Measurements from ENCODE around the gene ITGB3BP.
"Not testable (repeated sequence)": the region's sequence is repeated elsewhere in the genome, so short reads cannot be mapped to it uniquely, and the experiment has no call there.

Gene ITGB3BP

GRCh38 chr1:63501256-63501655 lies 21.8 kb downstream of the ITGB3BP start:
- no peak for DNase-seq

DNA sequence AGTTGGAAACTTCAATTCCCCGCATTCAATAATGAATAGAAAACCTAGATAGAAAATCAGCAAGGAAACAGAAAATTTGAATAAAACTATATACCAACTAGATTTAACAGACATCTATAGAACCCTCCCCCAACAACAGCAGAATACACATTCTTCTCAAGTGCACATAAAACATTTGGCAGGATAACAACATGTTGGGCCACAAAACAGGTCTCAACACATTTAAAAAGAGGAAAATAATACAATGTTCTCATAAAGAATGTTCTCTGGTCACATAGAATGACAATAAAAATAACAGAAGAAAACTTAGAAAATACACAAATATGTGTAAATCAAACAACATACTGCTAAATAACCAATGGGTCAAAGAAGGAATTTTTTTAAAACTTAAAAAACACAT lies 24.9 kb downstream of the ITGB3BP start:
- no peak for DNase-seq

DNA sequence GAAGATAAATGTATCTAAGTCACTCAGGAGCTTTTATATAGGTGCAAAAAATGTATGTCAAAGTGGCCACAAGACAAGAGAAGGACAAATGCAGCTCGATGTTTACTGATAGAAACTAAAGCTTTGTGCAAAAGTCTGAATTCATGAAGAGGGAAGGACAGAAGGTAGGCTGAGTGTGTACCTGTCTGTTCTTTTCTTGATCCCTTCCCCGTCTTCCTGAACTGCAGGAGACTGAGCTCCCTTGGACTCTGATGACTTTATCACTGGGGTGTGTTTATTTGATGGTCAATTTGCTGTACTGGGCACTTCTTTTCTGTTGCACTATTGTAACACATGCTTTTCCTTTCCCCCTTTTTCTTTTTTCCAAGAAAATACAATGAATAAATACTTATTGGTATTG lies 25.4 kb downstream of the ITGB3BP start:
- DNase-seq: no peak

DNA sequence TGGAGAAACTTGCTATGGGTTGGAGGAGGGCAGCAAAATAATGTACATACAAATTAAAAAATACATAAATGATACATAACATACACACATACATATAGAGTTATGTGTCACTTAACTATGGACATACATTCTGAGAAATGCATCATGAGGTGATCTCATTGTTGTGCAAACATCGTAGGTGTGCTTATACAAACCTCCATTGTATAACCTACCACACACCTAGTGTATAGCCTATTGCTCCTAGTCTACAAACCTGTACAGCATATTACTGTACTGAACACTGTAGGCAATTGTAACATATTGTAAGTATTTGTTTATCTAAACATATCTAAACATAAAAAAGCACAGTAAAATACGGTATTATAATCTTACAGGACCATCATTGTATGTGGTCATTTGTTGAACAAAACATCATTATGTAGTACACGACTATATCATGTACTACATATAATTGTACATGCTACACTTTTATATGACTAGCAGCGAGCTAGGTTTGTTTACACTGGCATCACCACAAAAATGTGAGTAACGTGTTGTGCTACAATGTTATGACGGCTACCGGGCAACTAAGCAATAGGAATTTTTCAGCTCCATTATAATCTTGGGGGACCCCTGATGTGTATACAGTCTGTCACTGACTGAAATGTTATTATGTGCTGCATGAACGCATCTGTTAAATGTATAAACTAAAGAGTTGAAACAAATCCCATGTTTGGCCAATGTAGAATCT lies 35.5 kb downstream of the ITGB3BP start:
- DNase-seq: no peak

- no peak for DNase-seq
Measured at GRCh38 chr1:63486629-63487028, 36.4 kb downstream of the ITGB3BP start.

DNA sequence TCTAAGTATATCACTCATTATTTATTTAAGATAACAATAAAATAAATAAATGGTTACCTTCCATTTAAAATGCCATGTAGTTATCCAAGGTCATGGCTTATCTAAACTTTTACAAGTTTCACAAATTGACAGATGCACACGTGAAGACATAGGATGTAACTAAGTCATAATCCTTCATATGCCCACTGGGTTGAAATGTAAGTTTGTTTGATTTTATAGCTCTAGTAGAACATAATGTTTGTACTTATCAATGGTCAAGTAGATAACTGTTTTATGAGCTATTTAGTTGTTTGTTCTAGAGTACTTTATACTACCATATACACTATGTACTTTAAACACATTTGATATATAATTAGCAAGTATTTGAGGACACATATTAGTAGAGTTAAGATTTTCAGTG lies 43.0 kb downstream of the ITGB3BP start:
- no peak for DNase-seq

DNA sequence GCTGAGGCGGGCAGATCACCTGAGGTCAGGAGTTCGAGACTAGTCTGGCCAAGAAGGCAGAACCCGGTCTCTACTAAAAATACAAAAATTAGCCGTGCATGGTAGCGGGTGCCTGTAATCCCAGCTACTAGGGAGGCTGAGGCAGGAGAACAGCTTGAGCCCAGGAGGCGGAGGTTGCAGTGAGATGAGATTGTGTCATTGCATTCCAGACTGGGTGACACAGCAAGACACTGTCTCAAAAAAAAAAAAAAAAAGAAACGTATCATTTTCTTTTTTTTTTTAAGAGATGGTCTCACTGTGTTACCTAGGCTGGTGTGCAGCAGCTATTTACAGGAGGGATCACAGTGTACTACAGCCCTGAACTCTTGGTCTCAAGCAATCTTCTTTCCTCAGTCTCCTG lies 47.3 kb downstream of the ITGB3BP start:
- no peak for DNase-seq

DNA sequence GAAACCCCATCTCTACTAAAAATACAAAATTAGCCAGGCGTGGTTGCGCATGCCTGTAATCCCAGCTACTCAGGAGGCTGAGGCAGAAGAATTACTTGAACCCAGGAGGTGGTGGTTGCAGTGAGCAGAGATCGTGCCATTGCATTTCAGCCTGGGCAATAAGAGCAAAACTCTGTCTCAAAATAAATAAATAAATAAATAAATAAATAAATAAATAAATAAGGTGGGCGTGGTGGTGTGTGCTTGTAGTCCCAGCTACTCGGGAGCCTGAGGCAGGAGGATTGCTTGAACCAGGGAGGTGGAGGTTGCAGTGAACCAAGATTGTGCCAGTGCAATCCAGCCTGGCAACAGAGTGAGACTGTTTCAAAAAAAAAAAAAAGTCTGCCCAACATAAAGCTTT lies 54.3 kb downstream of the ITGB3BP start:
- not testable (repeated sequence) for DNase-seq

GRCh38 chr1:63466759-63467158 lies 56.3 kb downstream of the ITGB3BP start:
- no peak for DNase-seq

GRCh38 chr1:63466181-63466580 lies 56.8 kb downstream of the ITGB3BP start:
- no peak for DNase-seq

DNA sequence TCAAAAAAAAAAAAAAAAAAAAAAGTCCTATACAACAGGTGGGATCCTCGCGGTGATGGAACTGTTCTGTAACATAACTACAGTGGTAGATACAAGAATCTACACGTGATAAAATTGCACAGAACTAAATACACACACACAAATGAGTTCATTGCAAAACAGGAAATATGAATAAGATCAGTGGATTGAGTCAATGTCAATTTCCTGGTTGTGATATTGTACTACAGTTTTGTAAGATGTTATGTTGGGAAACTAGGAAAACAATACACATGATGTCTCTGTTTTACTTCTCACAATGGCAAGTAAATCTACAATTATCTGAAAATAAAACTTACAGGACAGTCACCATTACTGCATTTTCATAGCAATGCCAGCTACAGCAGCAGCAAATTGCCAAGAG lies 59.8 kb downstream of the ITGB3BP start:
- no peak for DNase-seq

- DNase-seq: no peak
Measured at GRCh38 chr1:63461661-63462230, 61.3 kb downstream of the ITGB3BP start.

DNA sequence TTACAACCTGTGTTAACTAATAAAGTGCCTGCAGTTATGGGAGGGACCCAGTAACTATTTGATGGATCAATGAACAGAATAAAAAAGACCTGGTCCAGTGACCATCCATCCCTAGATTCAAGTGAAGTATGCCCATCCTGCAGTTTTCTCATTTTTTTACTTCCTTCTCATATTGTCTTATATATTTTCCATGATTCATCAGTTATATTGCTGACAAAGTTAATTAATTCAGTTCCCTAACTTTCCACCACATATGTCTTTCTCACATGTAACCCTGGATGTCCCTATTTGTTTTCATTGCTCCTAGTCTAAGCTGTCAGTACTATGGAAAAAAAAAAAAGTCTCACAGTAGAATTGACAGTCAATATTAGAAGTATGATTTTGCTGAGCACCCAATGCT lies 64.3 kb downstream of the ITGB3BP start:
- DNase-seq: no peak

GRCh38 chr1:63454269-63454668 lies 68.8 kb downstream of the ITGB3BP start:
- no peak for DNase-seq

DNA sequence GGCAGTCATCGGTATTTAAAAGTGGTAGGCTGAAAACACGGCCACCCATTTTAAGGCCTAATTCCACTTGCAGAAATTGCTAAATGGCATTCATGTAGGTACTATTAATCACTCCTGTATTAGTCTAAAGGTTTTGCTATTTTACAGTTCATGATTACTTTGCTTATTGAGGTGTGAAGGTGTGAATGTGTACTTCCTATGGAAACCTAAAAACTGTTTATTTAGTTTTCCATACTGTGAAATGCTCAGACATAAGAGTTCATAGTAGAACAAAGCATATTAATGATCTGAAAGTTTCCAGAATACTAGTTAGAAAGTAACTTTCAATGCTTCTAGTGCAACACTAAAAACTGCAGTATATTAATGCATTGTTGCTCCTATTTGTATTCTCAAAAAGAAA lies 69.8 kb downstream of the ITGB3BP start:
- DNase-seq: no peak

- DNase-seq: no peak
Measured at GRCh38 chr1:63450416-63450815, 72.6 kb downstream of the ITGB3BP start.

GRCh38 chr1:63448731-63449246 lies 74.2 kb downstream of the ITGB3BP start:
- no peak for DNase-seq

- no peak for DNase-seq
Measured at GRCh38 chr1:63442141-63442475, 80.9 kb downstream of the ITGB3BP start.

DNA sequence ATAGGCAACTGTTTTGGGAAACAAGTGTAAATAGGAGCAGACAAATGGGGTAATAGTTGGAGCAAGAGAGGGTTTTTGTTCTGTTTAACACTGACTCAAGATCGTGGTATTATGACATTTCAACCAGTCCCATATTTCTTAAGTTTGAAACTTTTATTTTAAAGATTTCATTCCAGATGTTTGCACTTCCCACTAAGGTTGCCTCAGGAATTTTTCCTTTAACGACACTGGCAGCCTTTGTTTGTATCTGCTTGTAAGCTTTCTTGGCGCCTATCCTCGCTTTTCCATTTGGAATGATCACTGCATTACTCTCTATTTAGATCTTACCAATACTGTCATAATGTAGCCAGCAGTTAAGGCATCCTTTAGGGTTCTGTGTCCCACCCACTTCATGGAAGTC lies 87.9 kb downstream of the ITGB3BP start:
- no peak for DNase-seq

DNA sequence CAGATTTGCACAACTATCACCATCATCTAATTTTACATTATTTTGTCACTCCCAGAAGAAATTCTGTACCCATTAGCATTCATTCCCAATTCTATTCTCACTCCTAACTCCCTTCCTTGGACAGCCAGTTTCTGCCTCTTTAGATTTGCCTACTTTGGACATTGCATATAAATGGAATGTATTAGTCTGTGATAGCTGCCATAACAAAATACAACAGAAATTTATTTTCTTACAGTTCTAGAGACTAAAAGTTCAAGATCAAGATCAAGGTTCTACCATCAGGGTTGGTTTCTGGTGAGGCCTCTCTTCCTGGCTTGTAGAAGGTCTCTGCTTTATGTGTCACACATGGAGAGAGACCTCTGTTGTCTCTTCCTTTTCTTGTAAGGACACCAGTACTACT lies 93.7 kb downstream of the ITGB3BP start:
- no peak for DNase-seq

DNA sequence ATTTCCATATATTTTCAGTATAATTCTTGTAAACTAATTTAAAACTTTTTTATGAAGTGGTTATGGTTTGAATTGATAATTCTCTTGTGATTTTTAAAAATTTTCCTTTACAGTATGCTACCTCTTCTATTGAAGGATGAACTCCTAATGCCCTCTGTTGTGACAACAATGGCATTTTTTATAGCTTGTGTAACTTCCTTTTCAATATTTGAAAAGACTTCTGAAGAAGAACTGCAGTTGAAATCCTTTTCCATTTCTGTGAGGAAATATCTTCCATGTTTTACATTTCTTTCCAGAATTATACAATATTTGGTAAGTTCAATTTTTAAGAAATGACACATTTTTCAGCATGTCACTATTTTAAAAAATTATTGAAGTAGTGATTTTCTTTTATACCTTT lies 94.2 kb downstream of the ITGB3BP start:
- no peak for DNase-seq

DNA sequence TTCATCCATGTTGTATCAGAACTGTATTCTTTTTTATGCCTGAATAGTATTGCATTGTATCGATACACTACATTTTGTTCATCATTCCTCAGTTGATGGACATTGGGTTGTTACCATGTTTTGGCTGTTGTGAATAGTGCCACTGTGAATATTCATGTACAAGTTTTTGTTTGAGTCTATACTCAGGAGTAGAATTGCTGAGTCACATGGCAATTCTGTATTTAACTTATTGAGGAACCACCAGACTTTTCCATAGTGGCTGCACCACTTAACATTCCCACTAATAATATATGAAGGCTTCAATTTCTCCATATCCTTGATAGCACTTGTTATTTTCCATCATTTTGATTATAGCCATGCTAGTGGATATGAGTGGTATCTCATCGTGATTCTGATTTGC lies 99.4 kb downstream of the ITGB3BP start:
- DNase-seq: no peak

DNA sequence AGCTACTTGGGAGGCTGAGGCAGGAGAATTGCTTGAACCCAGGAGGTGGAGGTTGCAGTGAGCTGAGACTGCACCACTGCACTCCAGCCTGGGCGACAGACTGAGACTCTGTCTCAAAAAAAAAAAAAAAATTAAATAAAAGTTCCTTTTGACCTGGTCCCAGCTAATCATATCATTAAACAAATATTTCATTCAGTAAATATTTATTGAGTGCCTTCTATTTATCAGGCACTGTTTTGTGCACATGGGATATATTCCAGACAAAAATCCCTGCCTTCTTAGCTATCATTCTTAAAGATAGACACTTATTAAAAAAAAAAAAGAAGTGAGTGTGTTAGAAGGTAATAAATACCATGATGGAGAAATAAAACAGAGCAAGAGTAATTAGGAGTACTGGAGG lies 102.3 kb downstream of the ITGB3BP start:
- not testable (repeated sequence) for DNase-seq

GRCh38 chr1:63418101-63418500 lies 104.9 kb downstream of the ITGB3BP start:
- DNase-seq: no peak
